IPS-18c (cell line): ENCODE data around the gene CTSS.
"Not testable (repeated sequence)": the region's sequence is repeated elsewhere in the genome, so short reads cannot be mapped to it uniquely, and the experiment has no call there.

Source experiments
- H3K4me3 ChIP-seq: 2 replicates; pipeline ENCODE4 v1.7.0; 2013; ENCODE audit warnings: low read depth, mild to moderate bottlenecking, low read length, moderate library complexity; ENCODE audit not compliant: insufficient read depth
- H3K9me3 ChIP-seq: one replicate; pipeline ENCODE4 v1.6.1; 2013; ENCODE audit warnings: mild to moderate bottlenecking, low read length, moderate library complexity; ENCODE audit not compliant: control insufficient read depth, insufficient read depth

Gene CTSS

GRCh38 chr1:150730130-150730721 lies 35.4 kb downstream of the CTSS start:
- Histone ChIP-seq H3K4me3 (no peak overlapping the region), H3K9me3 (no peaks in the 10 kb centered on the region)

GRCh38 chr1:150724336-150724735 lies 41.2 kb downstream of the CTSS start:
- no peak overlapping the region for H3K4me3 ChIP-seq

GRCh38 chr1:150720703-150721102 lies 44.9 kb downstream of the CTSS start, which contains the start of gene HORMAD1:
Gene HORMAD1 (minus strand): TSS chr1:150720895. CDS start chr1:150719505, 1,390 bp downstream.
- H3K9me3 ChIP-seq = no peaks in the 10 kb centered on the region
- no peak within 1 kb of the TSS for H3K4me3 ChIP-seq

More at GRCh38 chr1:150724336-150724735, 41.2 kb downstream of the CTSS start:
- no peaks in the 10 kb centered on the region for H3K9me3 ChIP-seq

GRCh38 chr1:150720098-150720497 lies 45.5 kb downstream of the CTSS start:
- Histone ChIP-seq H3K4me3 (no peak overlapping the region), H3K9me3 (no peaks in the 10 kb centered on the region)

- H3K9me3 ChIP-seq = no peaks in the 10 kb centered on the region
- H3K4me3 ChIP-seq = no peak overlapping the region
These were observed 47.2 kb downstream of the CTSS start for GRCh38 chr1:150718225-150718891.

- H3K4me3 ChIP-seq, H3K9me3 ChIP-seq: not testable (repeated sequence)
These were observed 56.5 kb downstream of the CTSS start for GRCh38 chr1:150709031-150709430.

- Histone ChIP-seq H3K9me3 (no peaks in the 10 kb centered on the region), H3K4me3 (no peak overlapping the region)
These were observed 57.0 kb downstream of the CTSS start for GRCh38 chr1:150708595-150708994.

GRCh38 chr1:150706091-150706490 lies 59.5 kb downstream of the CTSS start:
- H3K4me3 ChIP-seq = no peak overlapping the region
- H3K9me3 ChIP-seq = no peaks in the 10 kb centered on the region

- H3K9me3 ChIP-seq = no peaks in the 10 kb centered on the region
- no peak overlapping the region for H3K4me3 ChIP-seq
These were observed 62.2 kb downstream of the CTSS start for GRCh38 chr1:150703427-150703826.

- peak within 1 kb of the TSS; percentile 71 for H3K4me3 ChIP-seq
- no peaks in the 10 kb centered on the region for H3K9me3 ChIP-seq
These were observed 68.3 kb downstream of the CTSS start, which contains the start of gene GOLPH3L for GRCh38 chr1:150696995-150697927. Gene GOLPH3L (minus strand): TSS chr1:150697154. CDS start chr1:150694838, 2,316 bp downstream.

GRCh38 chr1:150696590-150696989 lies 69.0 kb downstream of the CTSS start:
- Histone ChIP-seq H3K9me3 (no peaks in the 10 kb centered on the region), H3K4me3 (peak overlapping the region; percentile 71)

GRCh38 chr1:150696162-150696561 lies 69.4 kb downstream of the CTSS start:
- Histone ChIP-seq H3K4me3 (peak overlapping the region; percentile 25; the same call in 1 of the 2 replicates), H3K9me3 (no peaks in the 10 kb centered on the region)

- no peaks in the 10 kb centered on the region for H3K9me3 ChIP-seq
- no peak overlapping the region for H3K4me3 ChIP-seq
These were observed 70.0 kb downstream of the CTSS start for GRCh38 chr1:150695561-150695960.

- Histone ChIP-seq H3K4me3 (no peak overlapping the region), H3K9me3 (peaks cover 2% of the 10 kb centered on the region)
These were observed 72.9 kb downstream of the CTSS start for GRCh38 chr1:150692720-150693119.

GRCh38 chr1:150688763-150689162 lies 76.8 kb downstream of the CTSS start:
- Histone ChIP-seq H3K4me3 (no peak overlapping the region), H3K9me3 (peaks cover 2% of the 10 kb centered on the region)

GRCh38 chr1:150686275-150686674 lies 79.3 kb downstream of the CTSS start:
- H3K4me3 ChIP-seq = no peak overlapping the region
- peaks cover 4% of the 10 kb centered on the region for H3K9me3 ChIP-seq

GRCh38 chr1:150683914-150684313 lies 81.7 kb downstream of the CTSS start:
- Histone ChIP-seq H3K4me3 (no peak overlapping the region), H3K9me3 (peaks cover 4% of the 10 kb centered on the region)
